Karpas-422 (cell line): Measurements from ENCODE around the gene COL8A1. TPM values are rescaled to one million over a fixed set of nuclear protein-coding genes. Genes with fewer than 3 reads are reported as not detected.

ENCODE experiments used
- DNase-seq: peaks from one replicate; pipeline ENCODE4 v3.0.0-alpha.2; 2015
- H2AFZ ChIP-seq: fragments of 200-600 bp; sonication (generic); 2 replicates; pipeline ENCODE4 v1.6.1; 2014; ENCODE audit warnings: antibody characterized with exemption, low read length, mixed read lengths
- H3K27ac ChIP-seq: fragments of 200-600 bp; sonication (generic); 2 replicates; pipeline ENCODE4 v1.5.1; 2014; ENCODE audit warnings: mild to moderate bottlenecking, low read length, moderate library complexity
- H3K27me3 ChIP-seq: fragments of 200-600 bp; sonication (generic); 2 replicates; pipeline ENCODE4 v1.6.1; 2014; ENCODE audit warnings: low read length, mixed read lengths
- H3K36me3 ChIP-seq: fragments of 200-600 bp; sonication (generic); 2 replicates; pipeline ENCODE4 v1.6.1; 2014; ENCODE audit warnings: low read length, mixed read lengths; ENCODE audit not compliant: insufficient read depth
- H3K4me1 ChIP-seq: fragments of 200-600 bp; sonication (generic); 2 replicates; pipeline ENCODE4 v1.6.1; 2014; ENCODE audit warnings: mild to moderate bottlenecking, low read length, mixed read lengths
- H3K4me2 ChIP-seq: fragments of 200-600 bp; sonication (generic); 2 replicates; pipeline ENCODE4 v1.6.1; 2014; ENCODE audit warnings: low read length, low read depth, mild to moderate bottlenecking; ENCODE audit not compliant: poor library complexity, severe bottlenecking
- H3K4me3 ChIP-seq: fragments of 200-600 bp; sonication (generic); 2 replicates; pipeline ENCODE4 v1.5.1; 2014; ENCODE audit warnings: mild to moderate bottlenecking, antibody characterized with exemption, low read length, mixed read lengths
- H3K79me2 ChIP-seq: fragments of 200-600 bp; sonication (generic); 2 replicates; pipeline ENCODE4 v1.6.1; 2014; ENCODE audit warnings: mild to moderate bottlenecking, low read length, mixed read lengths
- H3K9ac ChIP-seq: fragments of 200-600 bp; sonication (generic); 2 replicates; pipeline ENCODE4 v1.6.0; 2014; ENCODE audit warnings: low read length
- H3K9me2 ChIP-seq: fragments of 200-600 bp; sonication (generic), shearing (Covaris generic); replicated peaks from 2 replicates; pipeline ENCODE4 v1.6.0; 2014; ENCODE audit warnings: mild to moderate bottlenecking, low read length, moderate library complexity; ENCODE audit not compliant: insufficient read depth
- H3K9me3 ChIP-seq: fragments of 300-700, 200-600 bp; sonication (generic); 2 replicates; pipeline ENCODE4 v1.6.1; 2014; ENCODE audit warnings: low read length, mixed read lengths
- H4K20me1 ChIP-seq: fragments of 200-600 bp; sonication (generic); 2 replicates; pipeline ENCODE4 v1.6.1; 2014; ENCODE audit warnings: mild to moderate bottlenecking, antibody characterized with exemption, low read length, low read depth; ENCODE audit not compliant: insufficient read depth
- total RNA-seq: library from RNA; depleted of rRNA; stranded (reverse); fragments of >200 nt; shearing (Covaris generic); gene quantifications from 2 replicates; pipeline ENCODE4 v1.2.3, GENCODE V29; 2014; ENCODE audit warnings: low replicate concordance

Gene COL8A1
- total RNA-seq, 1 experiment from 2014 or later = not detected

- H4K20me1 ChIP-seq = no peaks in the 10 kb centered on the region
- H3K4me3 ChIP-seq = no peak overlapping the region
- H3K9me2 ChIP-seq = no peaks in the 10 kb centered on the region
- H3K79me2 ChIP-seq = no peaks in the 10 kb centered on the region
- H3K27ac ChIP-seq = no peak overlapping the region
- H3K9me3 ChIP-seq = no peaks in the 10 kb centered on the region
- DNase-seq = peak; percentile 82
- H2AFZ ChIP-seq = no peak overlapping the region
- no peaks in the 10 kb centered on the region for H3K4me1 ChIP-seq
- no peak overlapping the region for H3K9ac ChIP-seq
- H3K27me3 ChIP-seq = no peaks in the 10 kb centered on the region
- no peaks in the 10 kb centered on the region for H3K36me3 ChIP-seq
- no peak overlapping the region for H3K4me2 ChIP-seq
Measured at GRCh38 chr3:99753268-99753975, 115.0 kb downstream of the COL8A1 start.

- no peak for DNase-seq
- Histone ChIP-seq H3K4me3 (no peak overlapping the region), H3K9me3 (no peaks in the 10 kb centered on the region), H3K9ac (no peak overlapping the region), H3K9me2 (no peaks in the 10 kb centered on the region), H3K36me3 (no peaks in the 10 kb centered on the region), H3K4me1 (no peaks in the 10 kb centered on the region), H3K27ac (no peak overlapping the region), H2AFZ (no peak overlapping the region), H4K20me1 (no peaks in the 10 kb centered on the region), H3K27me3 (no peaks in the 10 kb centered on the region), H3K79me2 (no peaks in the 10 kb centered on the region), H3K4me2 (no peak overlapping the region)
Measured at GRCh38 chr3:99755831-99756230, 117.4 kb downstream of the COL8A1 start.

GRCh38 chr3:99757966-99758365 lies 119.6 kb downstream of the COL8A1 start:
- no peaks in the 10 kb centered on the region for H4K20me1 ChIP-seq
- H3K9me2 ChIP-seq = no peaks in the 10 kb centered on the region
- no peak overlapping the region for H3K27ac ChIP-seq
- H3K36me3 ChIP-seq = no peaks in the 10 kb centered on the region
- no peak overlapping the region for H3K4me3 ChIP-seq
- no peak overlapping the region for H3K9ac ChIP-seq
- H3K4me1 ChIP-seq = no peaks in the 10 kb centered on the region
- no peaks in the 10 kb centered on the region for H3K79me2 ChIP-seq
- no peaks in the 10 kb centered on the region for H3K27me3 ChIP-seq
- no peak overlapping the region for H2AFZ ChIP-seq
- no peak overlapping the region for H3K4me2 ChIP-seq
- no peaks in the 10 kb centered on the region for H3K9me3 ChIP-seq
- DNase-seq = no peak

GRCh38 chr3:99758502-99759177 lies 120.2 kb downstream of the COL8A1 start:
- Histone ChIP-seq H3K36me3 (no peaks in the 10 kb centered on the region), H3K4me2 (no peak overlapping the region), H3K27me3 (no peaks in the 10 kb centered on the region), H3K9ac (no peak overlapping the region), H2AFZ (no peak overlapping the region), H3K4me1 (no peaks in the 10 kb centered on the region), H3K79me2 (no peaks in the 10 kb centered on the region), H3K9me3 (no peaks in the 10 kb centered on the region), H3K9me2 (no peaks in the 10 kb centered on the region), H3K4me3 (no peak overlapping the region), H3K27ac (no peak overlapping the region), H4K20me1 (no peaks in the 10 kb centered on the region)
- DNase-seq = no peak

- H3K27me3 ChIP-seq = no peaks in the 10 kb centered on the region
- no peak overlapping the region for H3K4me2 ChIP-seq
- no peaks in the 10 kb centered on the region for H3K36me3 ChIP-seq
- no peaks in the 10 kb centered on the region for H3K4me1 ChIP-seq
- no peaks in the 10 kb centered on the region for H4K20me1 ChIP-seq
- DNase-seq = no peak
- no peaks in the 10 kb centered on the region for H3K9me3 ChIP-seq
- no peak overlapping the region for H2AFZ ChIP-seq
- H3K9ac ChIP-seq = no peak overlapping the region
- no peak overlapping the region for H3K27ac ChIP-seq
- H3K79me2 ChIP-seq = no peaks in the 10 kb centered on the region
- no peak overlapping the region for H3K4me3 ChIP-seq
- no peaks in the 10 kb centered on the region for H3K9me2 ChIP-seq
Measured at GRCh38 chr3:99760031-99760430, 121.6 kb downstream of the COL8A1 start.

- Histone ChIP-seq H2AFZ (no peak overlapping the region), H3K4me1 (no peaks in the 10 kb centered on the region), H3K9me3 (no peaks in the 10 kb centered on the region), H3K9ac (no peak overlapping the region), H3K36me3 (no peaks in the 10 kb centered on the region), H4K20me1 (no peaks in the 10 kb centered on the region), H3K4me2 (no peak overlapping the region), H3K27ac (no peak overlapping the region), H3K27me3 (no peaks in the 10 kb centered on the region), H3K9me2 (no peaks in the 10 kb centered on the region), H3K4me3 (no peak overlapping the region), H3K79me2 (no peaks in the 10 kb centered on the region)
- DNase-seq = no peak
Measured at GRCh38 chr3:99760629-99761028, 122.2 kb downstream of the COL8A1 start.

GRCh38 chr3:99761415-99762165 lies 123.2 kb downstream of the COL8A1 start:
- Histone ChIP-seq H3K27ac (no peak overlapping the region), H3K4me3 (no peak overlapping the region), H2AFZ (no peak overlapping the region), H3K36me3 (no peaks in the 10 kb centered on the region), H3K9me2 (no peaks in the 10 kb centered on the region), H3K79me2 (no peaks in the 10 kb centered on the region), H3K4me1 (no peaks in the 10 kb centered on the region), H3K9me3 (no peaks in the 10 kb centered on the region), H4K20me1 (no peaks in the 10 kb centered on the region), H3K9ac (no peak overlapping the region), H3K27me3 (no peaks in the 10 kb centered on the region), H3K4me2 (no peak overlapping the region)
- no peak for DNase-seq

- no peak for DNase-seq
- Histone ChIP-seq H3K4me3 (no peak overlapping the region), H3K4me2 (no peak overlapping the region), H3K4me1 (no peaks in the 10 kb centered on the region), H3K79me2 (no peaks in the 10 kb centered on the region), H3K9ac (no peak overlapping the region), H3K9me3 (no peaks in the 10 kb centered on the region), H2AFZ (no peak overlapping the region), H3K27ac (no peak overlapping the region), H3K27me3 (no peaks in the 10 kb centered on the region), H4K20me1 (no peaks in the 10 kb centered on the region), H3K9me2 (no peaks in the 10 kb centered on the region), H3K36me3 (no peaks in the 10 kb centered on the region)
Measured at GRCh38 chr3:99762901-99763300, 124.5 kb downstream of the COL8A1 start.
